Upper lobe of right lung (tissue), 1 donor: ENCODE data around the gene XK. TPM values are rescaled to one million over a fixed set of nuclear protein-coding genes. Genes with fewer than 3 reads are reported as not detected.

ENCODE experiments used
- ATAC-seq: fragments of 200-7000 bp; cut with Tn5 transposase; one replicate; pipeline ENCODE4 v1.9.1; 2020; ENCODE audit warnings: mild to moderate bottlenecking, moderate library complexity
- DNase-seq: peaks from one replicate; pipeline ENCODE4 v3.0.0-alpha.2; 2020
- H3K27ac ChIP-seq: fragments of 200-600 bp; one replicate; pipeline ENCODE4 v1.8.0; 2022
- H3K27me3 ChIP-seq: fragments of 200-600 bp; one replicate; pipeline ENCODE4 v1.8.0; 2022; ENCODE audit warnings: mild to moderate bottlenecking
- H3K36me3 ChIP-seq: fragments of 200-600 bp; one replicate; pipeline ENCODE4 v1.8.0; 2022
- H3K4me1 ChIP-seq: fragments of 200-600 bp; one replicate; pipeline ENCODE4 v1.8.0; 2022
- H3K4me3 ChIP-seq: fragments of 200-600 bp; one replicate; pipeline ENCODE4 v1.8.0; 2022; ENCODE audit warnings: mild to moderate bottlenecking
- H3K9me3 ChIP-seq: fragments of 200-600 bp; one replicate; pipeline ENCODE4 v1.8.0; 2022
- intact Hi-C: fragments of 100-400 bp; cut with DNase I; formaldehyde crosslinking; loops from one replicate; pipeline ENCODE4 v1.11.0; 2022
- total RNA-seq: library from RNA; stranded (reverse); fragmentation: NEBNext Ultra II Directional; extraction: Animal tissue kit (Norgen Biotek cat#: 25700); gene quantifications from one replicate; pipeline ENCODE4 v1.2.1, GENCODE V29; 2021
- TF ChIP-seq, protein P1 (sequence below): fragments of 200-600 bp; IDR thresholded peaks from one replicate; pipeline ENCODE4 v1.8.0; 2022; ENCODE audit warnings: antibody characterized with exemption
- donor health status: DM: no; HTN: yes; CAD: no; lungs with severe emphysema.

XK gene
- total RNA-seq, 1 donor from 2014 or later, result 1.6 TPM

DNA sequence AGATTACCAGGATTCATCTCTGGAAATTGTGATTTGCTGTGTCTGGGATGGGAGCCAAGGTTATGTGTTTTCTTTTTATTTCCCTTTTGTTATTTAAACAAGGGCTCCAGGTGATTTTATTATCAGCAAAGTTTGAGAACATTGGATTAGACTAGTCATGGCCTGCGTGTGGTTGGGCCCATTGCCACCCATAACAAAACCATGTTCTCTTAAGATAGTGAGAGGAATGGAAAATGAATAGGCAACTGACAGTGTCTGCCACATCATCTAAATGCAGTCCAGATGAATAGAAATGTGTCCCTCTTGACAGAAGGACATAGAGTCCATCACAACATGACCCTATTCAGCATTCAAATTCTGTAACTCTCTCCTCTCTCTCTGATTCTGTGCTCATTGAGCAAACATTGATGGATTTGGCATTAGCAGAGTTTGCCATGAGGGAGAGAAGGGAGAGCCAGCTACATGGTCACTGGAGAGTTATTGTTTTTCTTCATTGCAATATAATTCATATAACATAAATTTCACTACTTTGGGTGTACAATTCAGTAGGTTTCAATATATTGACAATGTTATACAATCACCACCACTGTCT is 11.7 kb downstream of the XK start:
- DNase-seq, result no peak
- no peak overlapping the region for H3K27ac ChIP-seq
- H3K36me3 ChIP-seq, result no peaks in the 10 kb centered on the region
- no peak overlapping the region for H3K4me3 ChIP-seq
- intact Hi-C loops, result no loop called here
- H3K27me3 ChIP-seq, result no peaks in the 10 kb centered on the region
- TF ChIP-seq, protein P1, sequence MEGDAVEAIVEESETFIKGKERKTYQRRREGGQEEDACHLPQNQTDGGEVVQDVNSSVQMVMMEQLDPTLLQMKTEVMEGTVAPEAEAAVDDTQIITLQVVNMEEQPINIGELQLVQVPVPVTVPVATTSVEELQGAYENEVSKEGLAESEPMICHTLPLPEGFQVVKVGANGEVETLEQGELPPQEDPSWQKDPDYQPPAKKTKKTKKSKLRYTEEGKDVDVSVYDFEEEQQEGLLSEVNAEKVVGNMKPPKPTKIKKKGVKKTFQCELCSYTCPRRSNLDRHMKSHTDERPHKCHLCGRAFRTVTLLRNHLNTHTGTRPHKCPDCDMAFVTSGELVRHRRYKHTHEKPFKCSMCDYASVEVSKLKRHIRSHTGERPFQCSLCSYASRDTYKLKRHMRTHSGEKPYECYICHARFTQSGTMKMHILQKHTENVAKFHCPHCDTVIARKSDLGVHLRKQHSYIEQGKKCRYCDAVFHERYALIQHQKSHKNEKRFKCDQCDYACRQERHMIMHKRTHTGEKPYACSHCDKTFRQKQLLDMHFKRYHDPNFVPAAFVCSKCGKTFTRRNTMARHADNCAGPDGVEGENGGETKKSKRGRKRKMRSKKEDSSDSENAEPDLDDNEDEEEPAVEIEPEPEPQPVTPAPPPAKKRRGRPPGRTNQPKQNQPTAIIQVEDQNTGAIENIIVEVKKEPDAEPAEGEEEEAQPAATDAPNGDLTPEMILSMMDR, result no peak
- no peak for ATAC-seq
- no peaks in the 10 kb centered on the region for H3K4me1 ChIP-seq
- H3K9me3 ChIP-seq, result no peaks in the 10 kb centered on the region

- TF ChIP-seq, protein P1, result no peak
- H3K9me3 ChIP-seq, result no peaks in the 10 kb centered on the region
- ATAC-seq (no peak), DNase-seq (no peak)
- H3K27ac ChIP-seq, result no peak overlapping the region
- H3K4me1 ChIP-seq, result no peaks in the 10 kb centered on the region
- H3K27me3 ChIP-seq, result no peaks in the 10 kb centered on the region
- no peaks in the 10 kb centered on the region for H3K36me3 ChIP-seq
- intact Hi-C loops, result no loop called here
- no peak overlapping the region for H3K4me3 ChIP-seq
These were observed 16.0 kb downstream of the XK start for GRCh38 chrX:37701588-37701987.

GRCh38 chrX:37711991-37712390 is 26.4 kb downstream of the XK start:
- DNase-seq (no peak), ATAC-seq (no peak)
- intact Hi-C loops, result no loop called here
- no peaks in the 10 kb centered on the region for H3K27me3 ChIP-seq
- no peaks in the 10 kb centered on the region for H3K36me3 ChIP-seq
- H3K9me3 ChIP-seq, result no peaks in the 10 kb centered on the region
- H3K27ac ChIP-seq, result no peak overlapping the region
- H3K4me3 ChIP-seq, result no peak overlapping the region
- no peaks in the 10 kb centered on the region for H3K4me1 ChIP-seq
- TF ChIP-seq, protein P1, result no peak

- no peak for DNase-seq
- Histone ChIP-seq H3K9me3 (no peaks in the 10 kb centered on the region), H3K4me3 (no peak overlapping the region), H3K36me3 (no peaks in the 10 kb centered on the region), H3K27ac (no peak overlapping the region), H3K27me3 (no peaks in the 10 kb centered on the region), H3K4me1 (no peaks in the 10 kb centered on the region)
- TF ChIP-seq, protein P1, result no peak
- no peak for ATAC-seq
- intact Hi-C loops, result no loop called here
These were observed 26.9 kb downstream of the XK start for GRCh38 chrX:37712458-37712857.

GRCh38 chrX:37714479-37714878 is 28.9 kb downstream of the XK start:
- H3K36me3 ChIP-seq, result no peaks in the 10 kb centered on the region
- no peak overlapping the region for H3K4me3 ChIP-seq
- no peak overlapping the region for H3K27ac ChIP-seq
- ATAC-seq, result no peak
- H3K27me3 ChIP-seq, result no peaks in the 10 kb centered on the region
- TF ChIP-seq, protein P1, result no peak
- DNase-seq, result no peak
- H3K9me3 ChIP-seq, result no peaks in the 10 kb centered on the region
- intact Hi-C loops, result no loop called here
- H3K4me1 ChIP-seq, result no peaks in the 10 kb centered on the region

- no peak overlapping the region for H3K4me3 ChIP-seq
- DNase-seq (no peak), ATAC-seq (no peak)
- H3K27ac ChIP-seq, result no peak overlapping the region
- H3K9me3 ChIP-seq, result no peaks in the 10 kb centered on the region
- intact Hi-C loops, result no loop called here
- H3K36me3 ChIP-seq, result no peaks in the 10 kb centered on the region
- H3K4me1 ChIP-seq, result no peaks in the 10 kb centered on the region
- no peaks in the 10 kb centered on the region for H3K27me3 ChIP-seq
- TF ChIP-seq, protein P1, result no peak
These were observed 31.0 kb downstream of the XK start for GRCh38 chrX:37716602-37717001.
